GM12891 (cell line): Measurements from ENCODE around the gene PHLPP1.

Source experiments
- DNase-seq: peaks from one replicate; pipeline ENCODE4 v3.0.0; 2011; ENCODE audit warnings: low spot score; ENCODE audit not compliant: insufficient read length
- FAIRE-seq: peaks from 2 replicates; lab custom pipeline; 2011; peaks lifted over from hg19 to GRCh38; lab: Jason Lieb, UNC
- PAX5 ChIP-seq: IDR thresholded peaks from 2 replicates; pipeline ENCODE4 v1.6.1; 2011; ENCODE audit warnings: low read length, moderate library complexity, mild to moderate bottlenecking; ENCODE audit not compliant: insufficient read depth, severe bottlenecking
- POLR2A ChIP-seq: IDR thresholded peaks from 2 replicates; pipeline ENCODE4 v1.6.1; 2011; ENCODE audit warnings: low read depth, low read length, control low read depth
- POLR2AphosphoS5 ChIP-seq: IDR thresholded peaks from 2 replicates; pipeline ENCODE4 v1.6.1; 2011; ENCODE audit warnings: low read depth, low read length, control low read depth
- POU2F2 ChIP-seq: IDR thresholded peaks from 2 replicates; pipeline ENCODE4 v1.6.1; 2011; ENCODE audit warnings: low read depth, mild to moderate bottlenecking, control low read depth, low read length, moderate library complexity
- SPI1 ChIP-seq: IDR thresholded peaks from 2 replicates; pipeline ENCODE4 v1.6.1; 2011; ENCODE audit warnings: low read depth, low read length, control low read depth
- TAF1 ChIP-seq: IDR thresholded peaks from 2 replicates; pipeline ENCODE4 v1.6.1; 2011; ENCODE audit warnings: low read depth, low read length, control low read depth

Gene PHLPP1

GRCh38 chr18:62876111-62876510 lies 160.8 kb downstream of the PHLPP1 start:
- no peak for FAIRE-seq
- TF ChIP-seq POU2F2 (no peak), POLR2AphosphoS5 (no peak), SPI1 (no peak), PAX5 (no peak), POLR2A (no peak), TAF1 (no peak)
- no peak for DNase-seq

DNA sequence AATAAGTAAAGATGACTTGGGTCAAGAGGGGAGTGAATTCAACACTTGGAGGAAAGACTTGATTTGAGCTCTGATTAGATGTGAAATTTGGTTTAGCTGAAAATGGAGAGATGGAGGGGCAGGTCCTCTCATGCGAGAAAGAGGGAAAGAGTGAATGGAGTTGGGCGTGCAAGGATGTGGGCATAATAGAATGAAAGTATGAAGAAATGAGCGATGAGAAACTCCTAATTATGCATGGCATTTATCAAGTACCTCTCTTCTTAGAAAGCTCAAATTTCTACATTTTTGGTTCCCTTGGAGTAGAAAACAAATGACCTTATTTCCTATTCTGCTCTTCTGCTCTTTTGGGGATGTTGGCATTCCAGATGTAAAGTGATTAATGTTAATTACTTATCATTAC lies 161.5 kb downstream of the PHLPP1 start:
- TF ChIP-seq POLR2AphosphoS5 (no peak), POLR2A (no peak), SPI1 (no peak), PAX5 (no peak), TAF1 (no peak), POU2F2 (no peak)
- FAIRE-seq = no peak
- DNase-seq = no peak

DNA sequence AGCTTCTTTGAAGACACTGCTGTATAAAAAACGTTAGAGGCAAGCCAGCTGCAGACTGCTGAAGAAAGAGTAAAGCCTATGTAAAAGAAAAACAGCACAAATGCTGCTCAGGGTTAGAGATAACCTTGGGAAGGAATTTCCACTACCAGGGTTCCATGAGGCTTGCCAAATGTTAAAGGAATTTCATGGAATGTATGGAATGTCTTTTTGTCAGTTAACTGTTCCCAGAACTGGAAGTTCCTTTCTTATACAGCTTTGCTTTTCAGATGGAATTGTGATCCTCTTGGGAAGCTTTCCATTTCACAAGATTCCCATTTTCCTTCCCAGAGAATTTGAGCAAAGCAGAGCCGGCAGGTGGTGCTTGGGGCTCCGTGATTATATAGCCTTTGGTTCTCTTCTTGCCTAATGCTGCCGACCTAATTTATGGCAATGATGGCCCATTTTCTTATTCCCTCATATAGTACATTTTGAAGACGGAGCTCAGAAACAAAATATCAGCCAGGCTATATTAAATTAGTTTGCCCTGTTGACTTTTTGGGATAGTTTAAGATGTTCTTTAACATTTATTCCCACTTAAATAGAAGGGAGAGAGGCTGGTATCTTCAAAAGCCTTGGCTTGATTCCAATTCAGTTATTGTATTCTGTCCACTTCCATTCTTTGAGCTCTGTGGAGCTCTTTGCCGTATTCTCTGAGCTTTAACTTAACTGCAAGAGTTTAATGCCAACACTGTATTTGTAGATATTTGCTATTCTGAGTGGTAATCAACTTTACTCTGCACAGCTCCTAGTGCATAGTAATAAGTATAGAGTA lies 162.3 kb downstream of the PHLPP1 start:
- no peak for TF ChIP-seq PAX5
- DNase-seq = no peak

DNA sequence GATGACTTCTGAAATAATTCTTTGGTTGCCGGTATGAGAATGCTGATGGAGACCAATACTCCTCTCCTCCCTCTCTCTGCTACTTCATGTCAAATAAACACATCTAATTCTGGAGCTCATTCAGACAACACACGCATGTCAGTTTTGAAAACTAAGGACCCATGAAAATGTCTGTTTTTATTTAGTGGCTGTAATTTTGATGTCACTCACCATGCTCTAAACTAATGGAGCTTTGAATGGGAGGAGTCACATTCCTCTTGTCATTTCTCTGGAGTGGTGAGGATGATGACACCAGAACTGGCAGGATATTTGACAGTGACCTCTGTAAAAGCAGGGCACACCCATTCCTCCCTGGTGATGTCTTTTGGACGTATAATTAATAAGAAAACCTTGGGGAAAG lies 163.0 kb downstream of the PHLPP1 start:
- DNase-seq = no peak
- TF ChIP-seq POU2F2 = no peak
- no peak for TF ChIP-seq PAX5
- TF ChIP-seq POLR2A = no peak
- TF ChIP-seq TAF1 = no peak
- TF ChIP-seq SPI1 = no peak
- no peak for TF ChIP-seq POLR2AphosphoS5
- no peak for FAIRE-seq

More for the DNA sequence above, 162.3 kb downstream of the PHLPP1 start:
- no peak for FAIRE-seq

- no peak for FAIRE-seq
- no peak for DNase-seq
- TF ChIP-seq POLR2A (no peak), SPI1 (no peak), PAX5 (no peak), POLR2AphosphoS5 (no peak), POU2F2 (no peak), TAF1 (no peak)
Observed at GRCh38 chr18:62880034-62880433, 164.7 kb downstream of the PHLPP1 start.

GRCh38 chr18:62880673-62881364 lies 165.5 kb downstream of the PHLPP1 start:
- FAIRE-seq = no peak
- DNase-seq = no peak
- TF ChIP-seq POLR2AphosphoS5 = no peak
- TF ChIP-seq SPI1 = no peak
- no peak for TF ChIP-seq PAX5
- no peak for TF ChIP-seq TAF1
- no peak for TF ChIP-seq POU2F2
- TF ChIP-seq POLR2A = no peak

DNA sequence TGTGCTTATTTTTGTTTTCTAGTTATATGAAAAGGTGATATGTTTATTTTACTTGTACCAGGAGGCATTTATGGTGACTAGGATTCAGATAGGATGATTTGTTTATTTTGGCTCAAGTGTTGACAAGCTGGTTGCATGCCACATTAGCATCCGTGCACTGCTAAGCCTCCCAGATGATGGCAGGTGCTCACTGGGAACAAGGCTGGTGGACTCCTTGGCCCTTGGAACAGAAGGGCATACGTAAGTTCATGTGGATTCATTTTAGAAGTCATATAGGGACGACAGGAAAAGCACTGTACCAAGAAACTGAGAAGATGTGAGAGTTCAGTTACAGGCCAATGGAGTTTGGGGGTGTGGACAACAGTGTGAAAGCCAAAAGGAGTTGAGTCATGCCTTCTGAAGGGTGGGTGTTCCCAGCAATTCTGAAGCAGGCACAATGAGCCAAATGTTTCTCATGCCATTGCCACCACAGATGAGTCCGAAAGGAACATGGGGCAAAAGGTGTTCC lies 166.2 kb downstream of the PHLPP1 start:
- TF ChIP-seq POU2F2 = no peak
- DNase-seq (no peak), FAIRE-seq (peak; percentile 79)

GRCh38 chr18:62883937-62884735 lies 168.8 kb downstream of the PHLPP1 start:
- DNase-seq (no peak), FAIRE-seq (no peak)
- TF ChIP-seq POU2F2 = no peak
- TF ChIP-seq POLR2A = no peak
- TF ChIP-seq TAF1 = no peak
- no peak for TF ChIP-seq SPI1
- no peak for TF ChIP-seq PAX5
- TF ChIP-seq POLR2AphosphoS5 = no peak

DNA sequence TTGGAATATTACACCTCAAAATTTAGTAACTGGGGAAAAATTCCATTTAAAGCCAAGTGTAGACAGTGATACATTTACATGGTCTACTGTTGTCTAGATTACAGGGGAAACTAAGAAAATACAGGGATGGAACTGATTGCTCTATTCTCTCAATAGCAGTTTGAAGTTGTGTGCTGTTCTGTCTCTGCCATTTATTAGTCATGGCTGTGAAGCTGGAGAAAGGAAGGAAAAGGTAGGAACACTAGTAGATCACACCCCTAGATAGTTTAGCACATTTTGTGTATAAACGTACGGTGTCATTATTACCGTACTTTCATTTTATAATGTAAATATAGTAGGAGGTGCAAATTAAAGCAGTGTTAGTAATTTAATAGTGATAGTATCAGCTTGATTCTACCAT lies 170.5 kb downstream of the PHLPP1 start:
- no peak for TF ChIP-seq POLR2AphosphoS5
- no peak for TF ChIP-seq POLR2A
- no peak for TF ChIP-seq SPI1
- no peak for TF ChIP-seq TAF1
- TF ChIP-seq PAX5 = no peak
- no peak for TF ChIP-seq POU2F2
- peak; percentile 60 for FAIRE-seq
- DNase-seq = no peak

GRCh38 chr18:62894681-62895390 lies 179.5 kb downstream of the PHLPP1 start:
- DNase-seq (no peak), FAIRE-seq (no peak)
- TF ChIP-seq POLR2AphosphoS5 (no peak), SPI1 (no peak), TAF1 (no peak), PAX5 (no peak), POU2F2 (no peak), POLR2A (no peak)
